NCI-H187 treated with DMSO at 0.1 percent for 48 hours (cell line): ENCODE results near the gene TTC17.
"Not testable (repeated sequence)": the region's sequence is repeated elsewhere in the genome, so short reads cannot be mapped to it uniquely, and the experiment has no call there.

Experiments
- DNase-seq: peaks from one replicate; lab custom pipeline; 2025; lab: John Stamatoyannopoulos, UW

TTC17 gene

GRCh38 chr11:43381802-43382201 is 23.1 kb downstream of the TTC17 start:
- no peak for DNase-seq

GRCh38 chr11:43382614-43383013 is 23.9 kb downstream of the TTC17 start:
- DNase-seq, result no peak

GRCh38 chr11:43384393-43384792 is 25.7 kb downstream of the TTC17 start:
- no peak for DNase-seq

GRCh38 chr11:43392713-43393112 is 34.0 kb downstream of the TTC17 start:
- no peak for DNase-seq

- DNase-seq, result no peak
Measured at GRCh38 chr11:43393765-43394355, 35.1 kb downstream of the TTC17 start.

DNA sequence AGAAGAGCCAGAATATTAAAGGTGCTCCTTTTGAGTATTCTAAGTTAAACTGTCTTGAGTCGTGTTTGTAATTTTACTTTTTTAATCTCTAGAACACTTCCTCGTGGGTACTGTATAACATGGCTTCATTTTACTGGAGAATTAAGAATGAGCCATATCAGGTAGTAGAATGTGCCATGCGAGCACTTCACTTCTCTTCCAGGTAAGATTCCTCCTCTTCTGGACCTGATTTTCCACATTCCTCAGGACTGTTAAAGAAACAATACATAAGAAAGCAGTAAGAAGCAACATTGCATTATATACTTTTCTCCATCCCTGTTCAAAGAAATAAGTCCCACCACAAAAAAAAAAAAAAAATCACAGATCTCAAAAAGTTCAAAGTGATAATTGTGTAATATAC is 37.9 kb downstream of the TTC17 start:
- no peak for DNase-seq

DNA sequence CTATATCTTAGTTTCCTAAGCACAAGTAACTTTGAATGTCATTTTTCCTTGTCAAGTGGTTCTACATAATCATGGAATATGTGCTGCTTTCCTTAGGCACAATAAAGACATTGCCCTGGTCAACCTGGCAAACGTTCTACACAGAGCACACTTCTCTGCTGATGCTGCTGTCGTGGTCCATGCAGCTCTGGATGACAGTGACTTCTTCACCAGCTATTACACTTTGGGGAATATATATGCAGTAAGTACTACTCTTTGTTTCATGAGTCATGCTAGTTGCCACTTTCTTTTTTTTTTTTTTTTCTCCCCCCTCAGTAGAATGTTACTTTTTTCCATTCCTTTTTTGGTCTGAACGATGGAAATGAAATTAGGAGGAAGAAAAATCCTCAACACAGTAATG is 38.5 kb downstream of the TTC17 start:
- no peak for DNase-seq

DNA sequence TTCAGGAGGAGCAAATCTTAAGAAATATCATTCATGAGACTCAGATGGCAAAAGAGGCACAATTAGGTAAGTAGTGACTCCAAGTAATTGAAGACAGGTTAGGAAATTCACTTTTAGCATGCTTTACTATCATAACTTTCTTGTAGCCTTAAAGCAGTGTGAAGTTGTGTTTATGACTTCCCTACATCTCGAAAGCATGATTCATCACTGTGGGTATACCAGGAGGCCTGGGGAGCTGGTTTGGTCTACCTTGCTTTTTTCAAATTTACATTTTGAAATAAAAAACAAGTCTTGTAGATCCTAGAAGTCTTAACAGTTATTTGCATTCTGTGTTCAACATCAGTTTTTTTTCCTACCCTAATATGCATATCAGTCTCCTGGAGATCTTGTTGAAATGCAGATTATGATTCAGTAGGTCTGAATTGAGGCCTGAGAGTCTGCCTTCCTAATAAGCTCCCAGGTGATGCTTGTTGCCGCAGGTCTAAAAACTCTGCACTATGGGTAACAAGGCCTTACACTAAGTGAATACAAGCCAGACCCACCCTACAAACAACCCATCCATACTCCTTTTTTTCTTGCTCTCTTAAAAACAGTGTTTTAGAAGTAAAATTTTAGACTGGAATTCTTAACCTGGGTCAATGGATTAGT is 41.4 kb downstream of the TTC17 start:
- no peak for DNase-seq

DNA sequence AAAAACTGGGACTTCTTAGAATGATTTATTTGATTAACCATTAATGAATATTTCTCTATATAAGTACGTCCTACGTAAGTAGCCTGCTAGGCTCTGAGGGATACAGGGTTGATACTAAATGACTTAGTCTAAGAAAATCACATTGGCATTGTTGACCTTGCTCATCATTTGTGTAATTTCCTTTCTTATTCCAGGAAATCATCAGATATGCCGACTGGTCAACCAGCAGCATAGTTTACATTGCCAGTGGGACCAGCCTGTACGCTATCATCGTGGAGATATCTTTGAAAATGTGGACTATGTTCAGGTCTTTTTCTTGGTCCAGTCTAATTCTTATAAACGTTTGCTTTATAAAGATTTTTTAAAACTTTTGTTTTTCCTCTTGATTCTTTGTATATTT is 42.5 kb downstream of the TTC17 start:
- no peak for DNase-seq

DNA sequence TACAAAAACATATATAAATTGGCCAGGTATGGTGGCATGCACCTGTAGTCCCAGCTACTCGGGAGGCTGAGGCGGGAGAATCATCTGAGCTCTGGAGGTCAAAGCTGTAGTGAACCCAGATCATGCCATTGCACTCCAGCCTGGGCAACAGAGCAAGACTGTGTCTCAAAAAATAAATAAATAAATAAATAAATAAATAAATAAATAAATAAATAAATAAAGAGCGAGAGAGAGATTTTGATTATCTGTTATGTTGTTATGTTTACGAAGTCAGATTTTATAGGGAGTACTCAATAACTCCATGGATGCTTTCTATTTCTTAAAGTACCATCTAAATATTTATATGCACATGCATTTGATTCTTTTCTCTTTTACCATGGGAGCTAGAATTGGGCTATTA is 43.1 kb downstream of the TTC17 start:
- DNase-seq, result not testable (repeated sequence)

DNA sequence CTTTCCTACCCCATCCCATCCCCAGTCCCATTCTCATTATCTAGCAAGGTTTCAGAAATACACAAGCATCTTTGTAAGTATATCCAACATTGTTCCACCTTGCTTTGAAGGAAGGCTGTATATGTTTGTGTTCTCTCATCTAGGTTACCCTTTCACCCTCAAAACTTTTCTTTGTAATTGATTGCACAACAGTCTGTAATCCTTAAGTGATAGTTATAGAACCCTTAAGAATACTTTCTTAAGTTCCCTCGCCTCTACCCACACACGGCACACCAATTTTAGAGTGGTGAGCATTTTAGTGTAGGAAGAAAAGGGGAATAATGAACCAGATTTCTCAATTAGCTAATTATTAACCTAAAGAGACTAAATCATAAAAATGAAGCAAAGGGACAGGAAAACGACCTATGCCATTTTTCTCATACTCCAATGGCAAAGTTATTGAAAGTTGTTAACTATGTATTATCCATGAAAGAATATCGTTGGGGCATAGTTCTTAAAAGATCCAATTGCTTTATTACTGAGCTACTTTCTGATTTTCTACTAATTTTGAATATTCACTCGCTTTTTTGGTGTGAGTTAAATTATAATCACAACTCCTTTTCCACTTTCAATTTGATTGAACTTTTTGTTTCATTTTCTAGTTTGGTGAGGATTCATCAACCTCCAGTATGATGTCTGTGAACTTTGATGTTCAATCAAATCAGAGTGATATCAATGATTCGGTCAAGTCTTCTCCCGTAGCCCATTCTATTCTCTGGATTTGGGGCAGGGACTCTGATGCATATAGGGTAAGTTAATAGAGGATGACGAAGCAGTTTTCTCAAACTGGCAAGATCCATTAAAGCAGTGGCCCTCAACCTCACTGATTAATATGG is 44.9 kb downstream of the TTC17 start:
- DNase-seq, result no peak

GRCh38 chr11:43404406-43404805 is 45.7 kb downstream of the TTC17 start:
- DNase-seq, result no peak

DNA sequence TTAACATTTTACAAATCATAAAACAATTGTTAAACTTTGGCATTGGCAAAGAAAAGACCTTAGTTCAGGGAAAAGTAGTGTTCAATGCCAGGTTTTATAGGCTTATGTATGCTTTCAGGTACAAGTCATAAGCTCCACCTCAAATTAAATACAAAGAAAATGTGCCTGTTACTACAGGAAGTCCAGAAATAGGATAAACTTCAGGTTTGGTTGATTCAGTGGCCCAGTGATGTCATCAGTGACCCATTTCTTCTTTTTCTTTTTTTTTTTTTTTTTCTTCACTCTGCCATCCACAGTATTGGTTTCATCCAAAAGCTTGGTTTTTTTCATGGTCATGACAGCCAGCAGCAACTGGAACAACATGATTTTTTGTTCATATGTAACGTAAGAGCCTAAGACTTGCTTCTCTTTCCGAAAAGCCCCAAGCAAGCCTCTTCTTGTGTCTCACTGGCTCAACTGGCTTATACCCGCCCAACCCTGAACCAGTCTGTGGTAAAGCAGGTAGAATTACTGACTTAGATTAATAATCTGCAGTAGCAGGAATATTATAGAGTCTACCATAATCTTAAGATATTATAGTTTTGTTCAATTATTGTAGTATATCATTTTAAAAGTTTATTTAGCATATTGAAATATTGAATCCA is 46.2 kb downstream of the TTC17 start:
- no peak for DNase-seq

DNA sequence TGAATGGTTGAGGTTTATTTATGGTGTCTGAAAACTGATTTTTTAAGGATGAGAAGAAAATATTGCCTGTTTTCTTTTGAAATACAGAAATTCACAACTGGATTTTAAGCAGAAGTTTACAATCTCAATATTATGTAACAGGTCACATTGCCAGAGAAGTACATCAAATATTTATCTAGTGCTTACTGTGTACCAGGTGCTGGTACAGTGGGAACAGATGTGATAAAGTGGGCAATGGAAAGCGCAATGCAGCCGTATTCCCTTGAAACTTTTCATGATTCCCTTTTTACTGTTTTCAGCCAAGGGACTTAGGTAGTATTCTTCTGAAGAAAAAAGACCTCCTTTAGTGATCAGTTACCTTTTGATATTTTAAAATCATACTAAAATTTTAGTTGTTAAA is 49.6 kb downstream of the TTC17 start:
- no peak for DNase-seq

GRCh38 chr11:43410394-43410793 is 51.7 kb downstream of the TTC17 start:
- no peak for DNase-seq

- no peak for DNase-seq
Measured at GRCh38 chr11:43418197-43418596, 59.5 kb downstream of the TTC17 start.

- no peak for DNase-seq
Measured at GRCh38 chr11:43419460-43419859, 60.7 kb downstream of the TTC17 start.

DNA sequence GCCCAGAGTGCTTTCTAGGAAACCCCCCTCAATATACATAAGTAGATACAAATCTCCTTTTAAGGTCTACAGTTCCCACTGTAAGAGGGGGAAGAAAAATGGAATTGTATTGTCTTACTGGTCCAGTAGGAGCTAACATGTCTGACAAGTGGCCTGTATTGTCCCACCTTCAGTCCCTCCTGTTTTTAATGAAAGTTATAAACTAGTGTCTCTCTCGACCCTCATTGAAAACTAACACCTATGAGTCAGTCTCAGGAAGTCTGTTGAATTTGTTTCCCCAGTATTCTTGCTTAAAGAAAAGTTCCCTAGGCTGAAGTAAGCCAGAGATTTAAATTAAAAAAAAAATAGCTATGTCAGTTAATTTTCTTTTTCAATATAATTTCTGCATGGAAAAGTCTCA is 69.3 kb downstream of the TTC17 start:
- DNase-seq, result no peak

- DNase-seq, result not testable (repeated sequence)
Measured at GRCh38 chr11:43430916-43431315, 72.2 kb downstream of the TTC17 start.

- no peak for DNase-seq
Measured at GRCh38 chr11:43434893-43435292, 76.2 kb downstream of the TTC17 start.

- no peak for DNase-seq
Measured at GRCh38 chr11:43440486-43440885, 81.8 kb downstream of the TTC17 start.

DNA sequence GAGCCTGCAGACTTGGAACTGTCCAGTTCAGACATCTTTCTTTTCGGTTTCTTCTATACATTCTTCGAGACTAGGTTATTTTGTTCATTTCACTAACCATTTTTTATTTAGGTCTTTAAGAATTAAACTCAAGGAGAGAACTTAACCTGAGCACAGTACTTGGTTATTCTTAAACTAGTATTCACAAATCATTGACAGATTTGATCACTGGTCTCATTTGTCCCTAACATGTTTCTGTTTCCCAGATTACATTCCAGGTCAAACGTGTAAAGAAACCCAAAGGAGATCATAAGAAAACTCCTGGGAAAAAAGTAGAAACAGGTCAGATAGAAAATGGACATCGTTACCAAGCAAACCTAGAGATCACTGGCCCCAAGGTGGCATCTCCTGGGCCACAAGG is 85.1 kb downstream of the TTC17 start:
- no peak for DNase-seq

- no peak for DNase-seq
Measured at GRCh38 chr11:43447151-43447550, 88.4 kb downstream of the TTC17 start.
